HepG2 (cell line): Measurements from ENCODE around the gene IFITM10. TPM values are rescaled to one million over a fixed set of nuclear protein-coding genes. Genes with fewer than 3 reads are reported as not detected.

Source experiments
- ATAC-seq: fragments of 200-7000 bp; cut with Tn5 transposase; 3 replicates; pipeline ENCODE4 v1.9.1; 2020; ENCODE audit warnings: mild to moderate bottlenecking, moderate library complexity
- BruUV-seq: library from RNA; stranded (reverse); fragments of 400-500 nt; replicated peaks from 2 replicates; lab custom pipeline; 2021; lab: Mats Ljungman, UMichigan
- CTCF ChIA-PET: fragments of 300-600 bp; formaldehyde crosslinking; extraction: SDS; loops from one replicate; lab custom pipeline; 2021; ENCODE audit warnings: low total read pairs, inconsistent platforms, low intra/inter-chr PET ratio; lab: Yijun Ruan, JAX
- POLR2A ChIA-PET: fragments of 350-600 bp; sonication (Branson Sonifier 250); formaldehyde crosslinking; loops from one replicate; lab custom pipeline; 2020; ENCODE audit warnings: antibody characterized with exemption, inconsistent platforms; lab: Yijun Ruan, JAX
- DNase-seq: peaks from one replicate; pipeline ENCODE4 v3.0.0-alpha.2; 2015; ENCODE audit warnings: low spot score
- FAIRE-seq: peaks from 3 replicates; lab custom pipeline; 2011; peaks lifted over from hg19 to GRCh38; lab: Jason Lieb, UNC
- H2AFZ ChIP-seq: one replicate; pipeline ENCODE4 v1.6.1; 2011; ENCODE audit warnings: low read length, inconsistent platforms
- H3K27ac ChIP-seq: fragments of 300-600 bp; 3 replicates; pipeline ENCODE4 v1.8.0; 2011; ENCODE audit warnings: mixed run types, mild to moderate bottlenecking, mixed read lengths, low read length, inconsistent platforms; ENCODE audit not compliant: insufficient read depth; ENCODE audit errors: extremely low read length
- H3K27me3 ChIP-seq, 2 experiments: fragments of 200-600 bp in 1 of 2; 2 replicates in 1 of 2; 3 replicates in 1 of 2; pipeline versions ENCODE4 v1.6.0 to v1.8.0; 2011; ENCODE audit warnings: low read length in 2 of 2, mild to moderate bottlenecking in 2 of 2, moderate library complexity in 2 of 2, inconsistent platforms in 1 of 2; ENCODE audit not compliant: insufficient read depth in 2 of 2, control insufficient read depth in 1 of 2
- H3K36me3 ChIP-seq, 2 experiments: fragments of 200-600 bp in 1 of 2; replicated peaks in 1 of 2; 2 replicates in 1 of 2; 3 replicates in 1 of 2; pipeline versions ENCODE4 v1.5.1 to v1.8.0; 2011; ENCODE audit warnings: low read length in 2 of 2, inconsistent platforms in 1 of 2; ENCODE audit not compliant: insufficient read depth in 2 of 2, control insufficient read depth in 1 of 2
- H3K4me1 ChIP-seq: 2 replicates; pipeline ENCODE4 v1.5.1; 2012; ENCODE audit warnings: low read length, inconsistent platforms; ENCODE audit not compliant: insufficient read depth
- H3K4me2 ChIP-seq: 2 replicates; pipeline ENCODE4 v1.6.0; 2011; ENCODE audit warnings: low read depth, low read length, inconsistent platforms
- H3K4me3 ChIP-seq, 3 experiments: fragments of 200-600 bp in 1 of 3; sonication (generic), shearing (Covaris generic) in 1 of 3; replicated peaks in 1 of 3; 2 replicates each; pipeline ENCODE4 v1.5.1; 2011 to 2016; ENCODE audit warnings: low read length in 3 of 3, inconsistent platforms in 2 of 3, low read depth in 2 of 3, mild to moderate bottlenecking in 2 of 3, control low read depth in 1 of 3, mixed read lengths in 1 of 3; ENCODE audit not compliant: insufficient read depth in 1 of 3
- H3K79me2 ChIP-seq: one replicate; pipeline ENCODE4 v1.6.1; 2011; ENCODE audit warnings: low read length, inconsistent platforms; ENCODE audit not compliant: insufficient read depth
- H3K9ac ChIP-seq: 2 replicates; pipeline ENCODE4 v1.6.0; 2011; ENCODE audit warnings: mild to moderate bottlenecking, low read depth, low read length, inconsistent platforms; ENCODE audit not compliant: insufficient read depth
- H3K9me3 ChIP-seq: 2 replicates; pipeline ENCODE4 v1.5.1; 2012; ENCODE audit warnings: mild to moderate bottlenecking, low read length
- H4K20me1 ChIP-seq: 2 replicates; pipeline ENCODE4 v1.6.0; 2011; ENCODE audit warnings: inconsistent platforms, mild to moderate bottlenecking, low read length, moderate library complexity; ENCODE audit not compliant: insufficient read depth
- ATF7-NPFF ChIP-seq: sonication (generic); formaldehyde crosslinking; IDR thresholded peaks from 2 replicates; pipeline ENCODE4 v1.8.1; 2023; ENCODE audit warnings: mild to moderate bottlenecking, low read depth, missing genetic modification reagents, moderate library complexity
- CCAR2 ChIP-seq: fragments of 200-400 bp; formaldehyde crosslinking; optimal IDR thresholded peaks from 2 replicates; pipeline ENCODE3; 2018; ENCODE audit warnings: low read depth, mild to moderate bottlenecking, low read length, moderate library complexity
- CEBPG ChIP-seq: IDR thresholded peaks from 2 replicates; pipeline ENCODE4 v1.6.1; 2016
- GATAD1 ChIP-seq: IDR thresholded peaks from 2 replicates; pipeline ENCODE4 v1.6.1; 2016; ENCODE audit warnings: missing genetic modification reagents, missing compliant biosample characterization
- GPBP1L1 ChIP-seq: sonication (generic); formaldehyde crosslinking; IDR thresholded peaks from 2 replicates; pipeline ENCODE4 v1.5.0; 2020; ENCODE audit warnings: mild to moderate bottlenecking, missing genetic modification reagents
- IRF1 ChIP-seq: sonication (generic); formaldehyde crosslinking; IDR thresholded peaks from 2 replicates; pipeline ENCODE4 v1.4.0; 2020; ENCODE audit warnings: low read depth, mild to moderate bottlenecking, missing genetic modification reagents
- ISL2 ChIP-seq: sonication (generic); formaldehyde crosslinking; IDR thresholded peaks from 2 replicates; pipeline ENCODE4 v1.5.0; 2020; ENCODE audit warnings: missing genetic modification reagents
- MAFF ChIP-seq: IDR thresholded peaks from 2 replicates; pipeline ENCODE4 v1.6.1; 2011; ENCODE audit warnings: low read depth, low read length, improper control_type of control experiment
- NFKBIZ ChIP-seq: IDR thresholded peaks from 2 replicates; pipeline ENCODE4 v1.6.1; 2018; ENCODE audit warnings: missing genetic modification reagents, missing compliant biosample characterization
- ZBTB26 ChIP-seq: IDR thresholded peaks from 2 replicates; pipeline ENCODE4 v1.6.1; 2016; ENCODE audit warnings: missing compliant biosample characterization, missing genetic modification reagents, borderline replicate concordance
- ZBTB4 ChIP-seq: sonication (generic); formaldehyde crosslinking; IDR thresholded peaks from 2 replicates; pipeline ENCODE4 v1.4.0; 2020; ENCODE audit warnings: missing genetic modification reagents, mild to moderate bottlenecking, borderline replicate concordance
- ZNF326 ChIP-seq: sonication (generic); formaldehyde crosslinking; IDR thresholded peaks from 2 replicates; pipeline ENCODE4 v1.4.0; 2020; ENCODE audit warnings: missing genetic modification reagents, borderline replicate concordance
- ZNF362 ChIP-seq: sonication (generic); formaldehyde crosslinking; IDR thresholded peaks from 2 replicates; pipeline ENCODE4 v1.4.0; 2020; ENCODE audit warnings: missing genetic modification reagents, mild to moderate bottlenecking, borderline replicate concordance
- ZNF7 ChIP-seq: IDR thresholded peaks from 2 replicates; pipeline ENCODE4 v1.6.1; 2016; ENCODE audit warnings: missing biosample characterization, missing genetic modification reagents
- ZNF737 ChIP-seq: sonication (generic); formaldehyde crosslinking; IDR thresholded peaks from 2 replicates; pipeline ENCODE4 v1.5.0; 2020; ENCODE audit warnings: missing genetic modification reagents, mild to moderate bottlenecking, borderline replicate concordance
- WGBS: methylation state at CpG from one replicate; pipeline ENCODE4 v1.1.6; 2017; ENCODE audit warnings: low lambda C conversion rate; 5-methylcytosine and 5-hydroxymethylcytosine counted together
- in situ Hi-C: cut with HindIII; loops from 2 replicates; pipeline ENCODE4 v1.10.0; 2017; ENCODE audit warnings: low pct_unique_long_range_greater_than_20kb; ENCODE audit not compliant: extremely low pct_ligation_motif_present
- intact Hi-C: fragments of 100-400 bp; cut with micrococcal nuclease; formaldehyde crosslinking; loops from one replicate; pipeline ENCODE4 v1.10.0; 2022; ENCODE audit not compliant: unreplicated experiment
- polyA plus RNA-seq, 8 experiments: library from polyadenylated mRNA; depleted of rRNA in 3 of 8; stranded (reverse) in 7 of 8; unstranded in 1 of 8; fragments of >200 nt; fragmentation: Illumina TruSeq in 4 of 8; extraction: Trizol in 4 of 8; gene quantifications; 2 replicates each; pipeline versions ENCODE4 v1.2.1 to v1.2.3, GENCODE V29; 2011 to 2016; ENCODE audit warnings: low read depth in 4 of 8, missing spikeins in 1 of 8, mixed read lengths in 1 of 8; ENCODE audit not compliant: insufficient read depth in 1 of 8
- total RNA-seq, 5 experiments: library from RNA; depleted of rRNA; stranded (reverse); fragments of >200 nt; fragmentation: Illumina TruSeq; extraction: Trizol; gene quantifications; 2 replicates each; pipeline ENCODE4 v1.2.3, GENCODE V29; 2016; ENCODE audit warnings: low read depth in 1 of 5

The IFITM10 gene
- total and polyA plus RNA-seq, 2 of the 13 experiments (the other 11 are each of a cell fraction or from before 2014, with no cell fraction given), result 0.09 to 0.13 TPM

- WGBS, result 32% methylated on average over 14 of the region's 23 CpGs
- in situ Hi-C loops (no loop called here), intact Hi-C loops (no loop called here)
- no peaks in the 10 kb centered on the region for H3K36me3 ChIP-seq
- H2AFZ ChIP-seq, result no peak overlapping the region
- no peaks in the 10 kb centered on the region for H4K20me1 ChIP-seq
- H3K4me2 ChIP-seq, result peak overlapping the region; percentile 56; the same call in 1 of the 2 replicates
- ChIA-PET POLR2A (interaction anchor here (0.8 kb wide), 1 partner anchor 14 kb away, joined by 3 read pairs; no protein-coding TSS in a partner anchor), CTCF (no interaction called here)
- H3K4me3 ChIP-seq, result peak overlapping the region in 1 of 3 experiments; percentile 2; a peak in 1 of 6 replicates
- BruUV-seq, result no TSS peak
- H3K4me1 ChIP-seq, result peaks cover 27% of the 10 kb centered on the region
- ATAC-seq (peak; percentile 29), FAIRE-seq (no peak), DNase-seq (no peak)
- H3K27ac ChIP-seq, result no peak overlapping the region
- no peaks in the 10 kb centered on the region for H3K79me2 ChIP-seq
- peaks cover 15 to 63% of the 10 kb centered on the region in 2 experiments for H3K27me3 ChIP-seq
- H3K9ac ChIP-seq, result no peak overlapping the region
- H3K9me3 ChIP-seq, result no peaks in the 10 kb centered on the region
- no peak for TF ChIP-seq ZBTB26
- no peak for TF ChIP-seq GATAD1 (CRISPR knock-in tag)
- no peak for TF ChIP-seq MAFF
- no peak for TF ChIP-seq IRF1 (CRISPR knock-in tag)
- no peak for TF ChIP-seq CEBPG
- no peak for TF ChIP-seq ZNF7 (CRISPR knock-in tag)
- no peak for TF ChIP-seq CCAR2
- TF ChIP-seq ZNF362, result peak; percentile 62; the same call in 1 of the 2 replicates
- TF ChIP-seq ATF7-NPFF (CRISPR knock-in tag), result no peak
- 0 out of 2 replicates have a peak, but pooled peaks have one; percentile 33 for TF ChIP-seq ZBTB4 (CRISPR knock-in tag)
- TF ChIP-seq ISL2 (CRISPR knock-in tag), result no peak
- TF ChIP-seq NFKBIZ (CRISPR knock-in tag), result no peak
- no peak for TF ChIP-seq ZNF326 (CRISPR knock-in tag)
- no peak for TF ChIP-seq ZNF737 (CRISPR knock-in tag)
- TF ChIP-seq GPBP1L1 (CRISPR knock-in tag), result no peak
Observed at GRCh38 chr11:1784761-1785650, 34.6 kb upstream of the IFITM10 start.
